DMS 273 (cell line): ENCODE data around the gene SPTBN5.
A peak's percentile ranks its signal among the peaks of the same experiment; 100 is the strongest.
"Not testable (repeated sequence)": the region's sequence is repeated elsewhere in the genome, so short reads cannot be mapped to it uniquely, and the experiment has no call there.

Experiments used
- DNase-seq: peaks from one replicate; lab custom pipeline; 2025; ENCODE audit not compliant: unreplicated experiment; lab: John Stamatoyannopoulos, UW

Gene SPTBN5

GRCh38 chr15:41849204-41849603 is 44.6 kb downstream of the SPTBN5 start:
- DNase-seq, result no peak

GRCh38 chr15:41848631-41849030 is 45.2 kb downstream of the SPTBN5 start:
- DNase-seq, result no peak

- no peak for DNase-seq
These were observed 45.9 kb downstream of the SPTBN5 start for GRCh38 chr15:41847981-41848380.

GRCh38 chr15:41847206-41847605 is 46.6 kb downstream of the SPTBN5 start:
- DNase-seq, result no peak

- no peak for DNase-seq
These were observed 49.0 kb downstream of the SPTBN5 start for GRCh38 chr15:41844814-41845213.

GRCh38 chr15:41843571-41843970 is 50.3 kb downstream of the SPTBN5 start:
- DNase-seq, result no peak

- no peak for DNase-seq
These were observed 51.6 kb downstream of the SPTBN5 start for GRCh38 chr15:41842229-41842628.

GRCh38 chr15:41841131-41841530 is 52.7 kb downstream of the SPTBN5 start:
- no peak for DNase-seq

- DNase-seq, result no peak
These were observed 53.2 kb downstream of the SPTBN5 start for GRCh38 chr15:41840673-41841072.

GRCh38 chr15:41839781-41840491 is 53.9 kb downstream of the SPTBN5 start:
- peak; percentile 52 for DNase-seq

GRCh38 chr15:41838400-41838897 is 55.4 kb downstream of the SPTBN5 start, which contains the start of gene PLA2G4B:
TSS of gene PLA2G4B (plus strand) at chr15:41838847. CDS start at chr15:41838914, 67 bp downstream.
- DNase-seq, result peak; percentile 74

- DNase-seq, result no peak
These were observed 57.0 kb downstream of the SPTBN5 start for GRCh38 chr15:41836713-41837454.

GRCh38 chr15:41836073-41836472 is 57.8 kb downstream of the SPTBN5 start:
- no peak for DNase-seq

GRCh38 chr15:41834096-41834495 is 59.8 kb downstream of the SPTBN5 start:
- no peak for DNase-seq

GRCh38 chr15:41832875-41833274 is 61.0 kb downstream of the SPTBN5 start:
- DNase-seq, result no peak

- DNase-seq, result no peak
These were observed 61.6 kb downstream of the SPTBN5 start for GRCh38 chr15:41832208-41832607.

- DNase-seq, result not testable (repeated sequence)
These were observed 62.6 kb downstream of the SPTBN5 start for GRCh38 chr15:41831291-41831690.

GRCh38 chr15:41829959-41830646 is 63.8 kb downstream of the SPTBN5 start:
- DNase-seq, result no peak

- no peak for DNase-seq
These were observed 65.1 kb downstream of the SPTBN5 start for GRCh38 chr15:41828807-41829141.

- peak; percentile 91 for DNase-seq
These were observed 65.7 kb downstream of the SPTBN5 start, which contains the start of gene JMJD7 for GRCh38 chr15:41827880-41828806. TSS of gene JMJD7 (plus strand) at chr15:41828092. CDS start at chr15:41828125, 33 bp downstream.
